Measurements from ENCODE around the gene TNNI2. TPM values are rescaled to one million over a fixed set of nuclear protein-coding genes. Genes with fewer than 3 reads are reported as not detected.
A peak's percentile ranks its signal among the peaks of the same experiment; 100 is the strongest.
"Not testable (repeated sequence)": the region's sequence is repeated elsewhere in the genome, so short reads cannot be mapped to it uniquely, and the experiment has no call there.

Gene TNNI2
- total and polyA plus RNA-seq, 2 donors: 4.5 to 13.4 TPM

DNA sequence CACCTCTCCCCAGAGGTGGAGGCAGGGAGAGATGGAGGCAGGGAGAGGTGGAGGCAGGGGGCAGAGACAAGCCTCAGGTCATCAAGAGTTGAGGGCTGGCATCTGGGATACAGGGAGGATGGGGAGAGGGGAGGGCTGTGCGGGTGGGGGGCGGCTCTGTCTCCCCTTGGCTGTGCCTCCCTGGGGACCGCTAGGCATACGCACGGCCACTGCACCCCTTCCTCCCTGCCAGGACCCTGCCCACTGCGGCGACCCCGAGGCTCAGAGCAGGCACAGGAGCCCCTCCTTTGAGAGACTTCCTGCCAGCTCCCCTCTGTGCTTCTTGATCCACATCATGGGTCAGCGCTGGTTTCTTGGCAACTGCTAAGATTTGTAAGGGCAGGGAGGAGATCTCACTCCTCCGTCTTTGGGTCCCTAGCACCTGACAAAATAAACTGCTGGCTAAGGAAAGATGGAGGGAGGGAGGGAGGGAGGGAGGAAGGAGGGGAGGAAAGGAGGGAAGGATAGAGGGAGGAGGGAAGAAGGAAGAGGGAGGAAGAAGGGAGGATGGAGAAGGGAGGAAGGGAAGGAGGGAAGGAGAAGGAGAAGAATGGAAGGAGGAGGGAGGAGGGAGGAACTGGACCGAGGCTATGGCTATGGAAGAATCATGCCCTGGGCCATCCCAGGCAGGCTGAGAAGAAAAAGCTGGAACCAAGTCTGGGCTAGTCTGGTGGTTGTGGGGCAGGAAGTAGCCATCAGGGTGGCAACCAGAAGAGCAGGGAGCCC is 34.4 kb downstream of the TNNI2 start:
- H3K9me3 ChIP-seq (ENCODE audit: control insufficient read depth in 2 of 2, insufficient read depth in 1 of 2, low read length in 1 of 2): no peaks in the 10 kb centered on the region
- 82% methylated on average over 11 of the region's 11 CpGs for WGBS
- no peak overlapping the region for H3K4me3 ChIP-seq (ENCODE audit: low read length in 2 of 2)
- no peak for DNase-seq (ENCODE audit: low read depth in 6 of 9, low spot score in 9 of 9)
- peaks cover 0 to 26% of the 10 kb centered on the region in 2 donors for H3K4me1 ChIP-seq (ENCODE audit: control insufficient read depth in 2 of 2, insufficient read depth in 2 of 2, low read length in 2 of 2)
- H3K27ac ChIP-seq (ENCODE audit: low read depth in 1 of 2, low read length in 1 of 2): no peak overlapping the region
- peaks cover 0 to 11% of the 10 kb centered on the region in 2 donors for H3K27me3 ChIP-seq (ENCODE audit: control insufficient read depth in 2 of 2, insufficient read depth in 1 of 2, low read length in 1 of 2)
- H3K36me3 ChIP-seq (ENCODE audit: control insufficient read depth in 2 of 2, insufficient read depth in 2 of 2, low read length in 1 of 2): no peaks in the 10 kb centered on the region

DNA sequence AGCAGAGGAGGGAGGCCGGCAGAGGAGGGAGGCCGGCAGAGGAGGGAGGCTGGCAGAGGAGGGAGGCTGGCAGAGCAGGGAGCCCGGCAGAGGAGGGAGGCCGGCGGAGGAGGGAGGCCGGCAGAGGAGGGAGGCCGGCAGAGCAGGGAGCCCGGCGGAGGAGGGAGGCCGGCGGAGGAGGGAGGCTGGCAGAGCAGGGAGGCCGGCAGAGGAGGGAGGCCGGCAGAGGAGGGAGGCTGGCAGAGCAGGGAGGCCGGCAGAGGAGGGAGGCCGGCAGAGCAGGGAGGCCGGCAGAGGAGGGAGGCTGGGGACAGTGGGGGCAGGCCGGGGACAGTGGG is 35.0 kb downstream of the TNNI2 start:
- H3K9me3 ChIP-seq (ENCODE audit: control insufficient read depth in 2 of 2, insufficient read depth in 1 of 2, low read length in 1 of 2); H3K36me3 ChIP-seq (ENCODE audit: control insufficient read depth in 2 of 2, insufficient read depth in 2 of 2, low read length in 1 of 2); H3K4me3 ChIP-seq (ENCODE audit: low read length in 2 of 2); DNase-seq (ENCODE audit: low read depth in 6 of 9, low spot score in 9 of 9); H3K27ac ChIP-seq (ENCODE audit: low read depth in 1 of 2, low read length in 1 of 2): not testable (repeated sequence)
- WGBS: 90% methylated on average over 17 of the region's 17 CpGs
- H3K4me1 ChIP-seq (ENCODE audit: control insufficient read depth in 2 of 2, insufficient read depth in 2 of 2, low read length in 2 of 2): peaks cover 0 to 26% of the 10 kb centered on the region in 2 donors
- peaks cover 0 to 11% of the 10 kb centered on the region in 2 donors for H3K27me3 ChIP-seq (ENCODE audit: control insufficient read depth in 2 of 2, insufficient read depth in 1 of 2, low read length in 1 of 2)

DNA sequence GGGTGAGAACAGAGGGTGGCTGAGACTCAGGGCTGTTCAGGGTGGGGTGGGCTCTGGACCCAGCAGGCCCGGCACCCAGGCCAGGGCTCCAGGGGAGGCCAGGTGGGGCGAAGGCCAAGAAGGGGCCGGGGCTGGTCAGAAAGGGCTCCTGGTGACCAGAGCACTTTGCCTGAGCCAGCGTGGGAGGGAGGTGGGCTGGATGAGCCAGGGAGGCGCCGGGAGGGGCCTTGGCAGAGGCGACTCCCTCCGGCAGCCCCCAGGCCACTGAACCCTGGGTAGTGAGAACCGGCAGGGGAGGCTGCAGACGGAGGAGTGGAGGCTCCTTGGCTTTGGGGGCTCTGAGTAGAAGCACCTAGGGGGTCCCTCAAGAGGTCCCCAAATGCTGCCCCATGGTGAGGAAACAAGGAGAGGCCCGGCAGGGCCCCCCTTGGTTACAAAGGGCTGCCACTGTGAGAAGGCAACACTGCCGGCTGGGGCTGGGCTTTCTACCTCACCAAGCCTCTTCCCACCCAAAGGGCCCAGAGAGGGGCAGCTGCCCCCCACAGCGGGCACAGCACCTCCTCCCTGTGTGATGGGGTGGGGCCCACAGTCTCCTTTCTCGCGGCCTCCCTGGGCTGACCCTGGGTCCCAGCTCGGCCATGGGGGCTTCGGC is 35.8 kb downstream of the TNNI2 start:
- Histone ChIP-seq H3K4me1 (ENCODE audit: control insufficient read depth in 2 of 2, insufficient read depth in 2 of 2, low read length in 2 of 2) (peaks cover 0 to 26% of the 10 kb centered on the region in 2 donors), H3K27me3 (ENCODE audit: control insufficient read depth in 2 of 2, insufficient read depth in 1 of 2, low read length in 1 of 2) (peaks cover 0 to 11% of the 10 kb centered on the region in 2 donors)
- not testable (repeated sequence) for H3K27ac ChIP-seq (ENCODE audit: low read depth in 1 of 2, low read length in 1 of 2); H3K36me3 ChIP-seq (ENCODE audit: control insufficient read depth in 2 of 2, insufficient read depth in 2 of 2, low read length in 1 of 2); DNase-seq (ENCODE audit: low read depth in 6 of 9, low spot score in 9 of 9); H3K4me3 ChIP-seq (ENCODE audit: low read length in 2 of 2); H3K9me3 ChIP-seq (ENCODE audit: control insufficient read depth in 2 of 2, insufficient read depth in 1 of 2, low read length in 1 of 2)
- 96% methylated on average over 17 of the region's 17 CpGs for WGBS

DNA sequence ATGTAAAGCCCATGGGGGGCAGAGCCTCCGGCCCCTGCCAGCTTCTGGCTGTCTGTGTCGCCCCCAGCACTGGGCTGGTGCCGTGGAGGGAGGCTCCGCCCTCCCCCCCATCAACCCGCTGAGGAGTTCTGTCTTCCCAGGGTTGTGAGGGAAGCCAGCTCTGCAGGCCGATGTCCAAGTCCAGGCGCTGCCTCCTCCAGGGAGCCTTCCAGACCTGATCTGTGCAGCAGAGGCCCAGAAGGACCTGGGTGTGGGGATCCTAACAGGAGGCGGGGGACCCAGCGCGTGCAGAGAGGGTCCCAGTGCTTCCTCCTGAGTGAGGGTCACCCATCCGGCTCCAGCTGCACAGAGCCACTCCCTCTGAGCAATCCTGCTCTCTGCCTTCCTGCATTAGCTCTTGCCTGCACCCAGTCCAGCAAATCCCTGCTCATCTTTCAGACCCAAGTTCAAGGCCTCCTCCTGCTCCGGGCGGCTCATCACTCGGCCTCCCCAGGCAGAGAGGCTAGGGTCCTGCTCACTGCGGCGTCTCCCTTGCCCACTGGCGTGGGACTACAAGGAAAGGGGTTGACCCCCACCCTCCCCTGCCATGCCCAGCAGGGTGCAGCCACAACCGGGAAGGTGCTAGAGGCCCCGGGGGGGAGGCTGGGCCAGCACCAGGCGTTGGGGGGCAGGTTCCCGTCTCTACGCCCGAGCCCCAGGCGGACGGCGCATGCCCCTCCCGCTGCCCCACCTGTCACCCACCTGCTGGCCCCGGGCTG is 36.5 kb downstream of the TNNI2 start:
- no peak for DNase-seq (ENCODE audit: low read depth in 6 of 9, low spot score in 9 of 9)
- peaks cover 0 to 9% of the 10 kb centered on the region in 2 donors for H3K27me3 ChIP-seq (ENCODE audit: control insufficient read depth in 2 of 2, insufficient read depth in 1 of 2, low read length in 1 of 2)
- WGBS: 78% methylated on average over 28 of the region's 28 CpGs
- H3K36me3 ChIP-seq (ENCODE audit: control insufficient read depth in 2 of 2, insufficient read depth in 2 of 2, low read length in 1 of 2): no peaks in the 10 kb centered on the region
- H3K4me3 ChIP-seq (ENCODE audit: low read length in 2 of 2): no peak overlapping the region
- H3K9me3 ChIP-seq (ENCODE audit: control insufficient read depth in 2 of 2, insufficient read depth in 1 of 2, low read length in 1 of 2): no peaks in the 10 kb centered on the region
- peaks cover 0 to 23% of the 10 kb centered on the region in 2 donors for H3K4me1 ChIP-seq (ENCODE audit: control insufficient read depth in 2 of 2, insufficient read depth in 2 of 2, low read length in 2 of 2)
- H3K27ac ChIP-seq (ENCODE audit: low read depth in 1 of 2, low read length in 1 of 2): no peak overlapping the region

DNA sequence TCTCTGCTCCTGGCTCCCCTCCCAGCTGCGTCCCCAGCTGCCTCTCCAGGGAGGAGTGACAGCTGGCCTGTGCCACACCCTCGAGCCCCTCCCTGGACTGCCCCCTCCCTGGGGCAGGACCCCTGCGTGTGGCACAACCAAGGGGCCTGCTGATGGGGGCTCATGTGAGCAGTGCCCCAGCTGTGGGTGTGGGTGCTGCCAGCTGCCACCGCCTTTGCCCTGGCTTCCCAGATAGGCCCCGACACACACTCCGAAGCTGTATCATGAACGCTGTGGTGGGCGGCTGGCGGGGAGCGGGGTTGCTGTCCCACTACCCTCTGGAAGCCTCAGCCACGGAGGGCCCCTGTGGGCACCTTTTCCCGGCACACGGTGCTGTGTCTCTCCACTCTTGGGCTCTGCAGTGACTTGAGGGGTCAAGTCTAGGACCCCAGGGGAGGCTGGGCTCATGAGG is 37.1 kb downstream of the TNNI2 start:
- DNase-seq (ENCODE audit: low read depth in 6 of 9, low spot score in 9 of 9): not testable (repeated sequence)

DNA sequence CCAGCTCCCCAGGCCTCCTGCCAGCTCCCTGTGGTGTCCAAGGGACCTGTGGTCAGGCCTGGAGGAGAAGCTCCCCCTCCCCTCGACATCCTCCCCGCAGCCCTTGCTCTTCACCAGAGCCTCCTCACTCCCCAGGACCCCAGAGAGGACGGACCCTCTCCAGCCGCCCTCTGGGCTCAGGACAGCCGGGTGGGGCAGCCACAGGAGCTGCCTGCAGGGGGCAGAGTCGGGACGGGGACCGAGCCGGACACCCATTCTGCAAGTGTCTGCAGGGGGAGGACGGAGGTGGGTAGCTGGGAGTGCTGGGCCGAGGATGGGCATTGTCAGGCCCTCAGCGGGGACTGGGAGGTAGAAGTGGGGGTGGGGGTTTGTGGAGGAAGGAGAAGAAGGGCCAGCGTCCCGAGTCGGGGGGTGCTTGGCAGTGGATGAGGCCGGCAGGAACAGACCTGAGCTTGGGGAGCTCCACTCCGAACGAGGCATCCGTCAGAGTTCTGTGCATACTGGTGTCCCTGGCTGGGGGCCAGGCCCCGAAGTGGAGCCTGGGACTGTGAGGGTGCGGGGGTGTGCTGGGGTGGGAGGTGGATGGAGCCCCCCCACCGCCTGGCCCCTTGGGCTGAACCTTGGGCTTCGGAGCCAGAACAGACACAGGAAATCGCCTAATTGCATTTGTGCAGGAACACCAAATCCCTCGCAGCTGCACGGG is 37.7 kb downstream of the TNNI2 start:
- Histone ChIP-seq H3K9me3 (ENCODE audit: control insufficient read depth in 2 of 2, insufficient read depth in 1 of 2, low read length in 1 of 2) (no peaks in the 10 kb centered on the region), H3K27ac (ENCODE audit: low read depth in 1 of 2, low read length in 1 of 2) (no peak overlapping the region), H3K36me3 (ENCODE audit: control insufficient read depth in 2 of 2, insufficient read depth in 2 of 2, low read length in 1 of 2) (peaks cover 0 to 4% of the 10 kb centered on the region in 2 donors), H3K4me3 (ENCODE audit: low read length in 2 of 2) (no peak overlapping the region), H3K27me3 (ENCODE audit: control insufficient read depth in 2 of 2, insufficient read depth in 1 of 2, low read length in 1 of 2) (no peaks in the 10 kb centered on the region), H3K4me1 (ENCODE audit: control insufficient read depth in 2 of 2, insufficient read depth in 2 of 2, low read length in 2 of 2) (peaks cover 0 to 25% of the 10 kb centered on the region in 2 donors)
- DNase-seq (ENCODE audit: low read depth in 6 of 9, low spot score in 9 of 9): no peak
- WGBS: 82% methylated on average over 26 of the region's 26 CpGs

More for the DNA sequence above, 37.1 kb downstream of the TNNI2 start:
- H3K4me1 ChIP-seq (ENCODE audit: control insufficient read depth in 2 of 2, insufficient read depth in 2 of 2, low read length in 2 of 2): peaks cover 0 to 24% of the 10 kb centered on the region in 2 donors
- not testable (repeated sequence) for H3K27ac ChIP-seq (ENCODE audit: low read depth in 1 of 2, low read length in 1 of 2); H3K36me3 ChIP-seq (ENCODE audit: control insufficient read depth in 2 of 2, insufficient read depth in 2 of 2, low read length in 1 of 2); H3K27me3 ChIP-seq (ENCODE audit: control insufficient read depth in 2 of 2, insufficient read depth in 1 of 2, low read length in 1 of 2); H3K4me3 ChIP-seq (ENCODE audit: low read length in 2 of 2); H3K9me3 ChIP-seq (ENCODE audit: control insufficient read depth in 2 of 2, insufficient read depth in 1 of 2, low read length in 1 of 2)
- WGBS: 81% methylated on average over 13 of the region's 13 CpGs

DNA sequence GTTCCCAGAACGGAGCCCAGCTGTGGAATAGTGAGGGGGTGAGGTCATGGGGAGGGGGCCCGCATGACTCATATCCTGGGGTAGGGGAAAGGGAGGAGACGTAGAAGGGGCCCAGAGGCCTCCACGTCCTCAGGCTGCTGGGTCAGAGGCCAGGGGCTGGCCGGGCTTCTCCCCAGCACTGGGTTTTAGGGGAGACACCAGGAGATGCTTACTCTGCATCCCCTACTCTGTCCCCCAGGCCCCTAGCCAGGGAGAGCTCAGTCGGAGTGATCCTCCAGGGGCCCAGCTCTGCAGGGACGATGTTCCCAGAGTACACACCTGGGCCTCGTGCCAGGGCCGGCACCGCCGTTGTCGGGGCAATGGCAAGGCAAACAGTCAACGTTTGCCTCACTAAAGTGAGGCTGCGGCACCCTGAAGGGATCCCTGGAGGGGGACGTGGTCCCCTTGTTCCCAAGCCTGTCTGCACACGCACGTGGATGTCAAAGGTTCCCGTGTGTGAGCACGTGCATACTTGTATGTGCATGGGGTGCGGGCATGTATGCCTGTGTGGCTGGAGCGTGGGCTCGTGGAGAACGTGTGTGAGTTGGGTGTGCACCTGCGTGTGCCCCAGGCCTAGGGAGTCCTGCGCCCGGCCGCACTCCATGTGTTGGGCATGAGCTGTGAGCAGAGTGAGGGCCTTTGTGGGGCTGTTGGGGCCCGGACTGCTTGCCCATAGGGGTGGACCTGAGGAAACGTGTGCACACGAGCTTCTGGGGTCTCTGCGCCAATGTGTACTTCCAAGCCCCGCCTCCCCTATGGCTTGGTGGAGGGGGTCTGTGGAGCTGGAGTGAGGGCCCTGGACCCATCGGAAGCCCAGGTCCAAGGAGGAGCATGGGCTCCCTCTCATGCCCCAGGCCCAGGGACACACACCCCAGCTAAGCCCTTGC is 38.7 kb downstream of the TNNI2 start:
- no peaks in the 10 kb centered on the region for H3K9me3 ChIP-seq (ENCODE audit: control insufficient read depth in 2 of 2, insufficient read depth in 1 of 2, low read length in 1 of 2)
- H3K36me3 ChIP-seq (ENCODE audit: control insufficient read depth in 2 of 2, insufficient read depth in 2 of 2, low read length in 1 of 2): peaks cover 0 to 4% of the 10 kb centered on the region in 2 donors
- H3K4me1 ChIP-seq (ENCODE audit: control insufficient read depth in 2 of 2, insufficient read depth in 2 of 2, low read length in 2 of 2): peaks cover 0 to 35% of the 10 kb centered on the region in 2 donors
- WGBS: 85% methylated on average over 33 of the region's 33 CpGs
- H3K27ac ChIP-seq (ENCODE audit: low read depth in 1 of 2, low read length in 1 of 2): peak overlapping the region in 1 of 2 donors; percentile 43
- H3K4me3 ChIP-seq (ENCODE audit: low read length in 2 of 2): no peak overlapping the region
- H3K27me3 ChIP-seq (ENCODE audit: control insufficient read depth in 2 of 2, insufficient read depth in 1 of 2, low read length in 1 of 2): no peaks in the 10 kb centered on the region
- no peak for DNase-seq (ENCODE audit: low read depth in 6 of 9, low spot score in 9 of 9)
